ENCODE data around the gene HAPLN2.
"Not testable (repeated sequence)": the region's sequence is repeated elsewhere in the genome, so short reads cannot be mapped to it uniquely, and the experiment has no call there.

The HAPLN2 gene

GRCh38 chr1:156618853-156619581 is at the start of gene HAPLN2:
Gene HAPLN2 (plus strand): TSS chr1:156619415. CDS start chr1:156623491, 4,076 bp downstream.
- DNase-seq, result peak in 27 of 51 donors; percentile 20 to 85 (median 54)

- DNase-seq, result no peak
Observed at GRCh38 chr1:156571261-156571852, 47.9 kb upstream of the HAPLN2 start.

- peak in 46 of 51 donors; percentile 15 to 82 (median 55) for DNase-seq
Observed at GRCh38 chr1:156571919-156572662, 47.1 kb upstream of the HAPLN2 start, which contains the start of gene IQGAP3. Gene IQGAP3 (minus strand): TSS chr1:156572565. CDS start chr1:156572529, 36 bp downstream.

GRCh38 chr1:156572663-156573018 is 46.6 kb upstream of the HAPLN2 start:
- DNase-seq, result peak in 1 of 51 donors; percentile 9

- no peak for DNase-seq
Observed at GRCh38 chr1:156574039-156574633, 45.1 kb upstream of the HAPLN2 start.

- DNase-seq, result no peak
Observed at GRCh38 chr1:156577550-156577949, 41.7 kb upstream of the HAPLN2 start.

- DNase-seq, result no peak
Observed at GRCh38 chr1:156578055-156578454, 41.2 kb upstream of the HAPLN2 start.

GRCh38 chr1:156579472-156579871 is 39.7 kb upstream of the HAPLN2 start, which contains the start of gene TTC24:
Gene TTC24 (plus strand): TSS chr1:156579723. CDS start chr1:156581365, 1,642 bp downstream.
- DNase-seq, result no peak

GRCh38 chr1:156581661-156582387 is 37.4 kb upstream of the HAPLN2 start:
- no peak for DNase-seq

GRCh38 chr1:156582388-156583017 is 36.7 kb upstream of the HAPLN2 start:
- DNase-seq, result no peak

GRCh38 chr1:156583821-156584622 is 35.2 kb upstream of the HAPLN2 start:
- DNase-seq, result peak in 38 of 51 donors; percentile 5 to 80 (median 36)

- DNase-seq, result no peak
Observed at GRCh38 chr1:156584813-156585212, 34.4 kb upstream of the HAPLN2 start.

GRCh38 chr1:156586323-156586722 is 32.9 kb upstream of the HAPLN2 start:
- no peak for DNase-seq

GRCh38 chr1:156586892-156587477 is 32.2 kb upstream of the HAPLN2 start:
- DNase-seq, result no peak

- not testable (repeated sequence) for DNase-seq
Observed at GRCh38 chr1:156587927-156588326, 31.3 kb upstream of the HAPLN2 start.

GRCh38 chr1:156589546-156589945 is 29.7 kb upstream of the HAPLN2 start:
- DNase-seq, result no peak

- no peak for DNase-seq
Observed at GRCh38 chr1:156590326-156591180, 28.7 kb upstream of the HAPLN2 start.

GRCh38 chr1:156591181-156591431 is 28.1 kb upstream of the HAPLN2 start:
- DNase-seq, result no peak

All from hypothalamus (tissue), 51 donors.